Testis (tissue), 3 donors: ENCODE measurements around the gene PHYKPL. TPM values are rescaled to one million over a fixed set of nuclear protein-coding genes. Genes with fewer than 3 reads are reported as not detected.

ENCODE experiments used
- DNase-seq: peaks from one replicate; pipeline ENCODE4 v3.0.0-alpha.2; 2019
- H3K27ac ChIP-seq, 2 donors: fragments of 200-600 bp; sonication (generic); one replicate each; pipeline ENCODE4 v1.5.1; 2019
- H3K27me3 ChIP-seq: fragments of 200-600 bp; sonication (generic); one replicate; pipeline ENCODE4 v1.5.1; 2019
- H3K36me3 ChIP-seq: fragments of 200-600 bp; sonication (generic); one replicate; pipeline ENCODE4 v1.5.1; 2017; ENCODE audit warnings: low read depth; ENCODE audit errors: missing control alignments
- H3K4me1 ChIP-seq: fragments of 200-600 bp; sonication (generic); one replicate; pipeline ENCODE4 v1.5.1; 2019
- H3K4me3 ChIP-seq, 2 donors: fragments of 200-600 bp; sonication (generic); one replicate each; pipeline ENCODE4 v1.5.1; 2017 to 2019
- H3K9me3 ChIP-seq: fragments of 200-600 bp; sonication (generic); one replicate; pipeline ENCODE4 v1.5.1; 2017
- CTCF ChIP-seq, 3 experiments: fragments of 450-650 bp in 2 of 3; fragments of 200-600 bp in 1 of 3; sonication (generic) in 1 of 3; IDR thresholded peaks; one replicate each; pipeline ENCODE4 v1.5.1; 2016 to 2019; ENCODE audit warnings: antibody characterized with exemption in 3 of 3, mild to moderate bottlenecking in 2 of 3, moderate library complexity in 1 of 3
- POLR2A ChIP-seq: fragments of 450-650 bp; IDR thresholded peaks from one replicate; pipeline ENCODE4 v1.6.1; 2017; ENCODE audit warnings: antibody characterized with exemption, mild to moderate bottlenecking, moderate library complexity
- WGBS, 2 donors: methylation state at CpG; one replicate each; pipeline ENCODE4 v1.1.5; 2018; 5-methylcytosine and 5-hydroxymethylcytosine counted together
- intact Hi-C: fragments of 100-400 bp; cut with DNase I; formaldehyde crosslinking; loops from one replicate; pipeline ENCODE4 v1.15.1; 2023; ENCODE audit warnings: low total_unique reads
- polyA plus RNA-seq: library from polyadenylated mRNA; stranded (reverse); fragments of 350-450 nt; fragmentation: Illumina TruSeq; extraction: RNeasy Lipid Tissue Mini Kit (QIAGEN cat#74804); gene quantifications from one replicate; pipeline ENCODE4 v1.2.3, GENCODE V29; 2014; ENCODE audit warnings: low read depth, low replicate concordance; ENCODE audit not compliant: insufficient read depth
- total RNA-seq, 2 donors: library from RNA; depleted of rRNA; stranded (reverse); fragments of >200 nt; gene quantifications; one replicate each; pipeline ENCODE4 v1.2.3, GENCODE V29; 2016

Gene PHYKPL
- total and polyA plus RNA-seq, 3 donors from 2014 or later, result 81.7 to 122 (median 121) TPM

- no peaks in the 10 kb centered on the region for H3K4me1 ChIP-seq
These were observed 8.7 kb downstream of the PHYKPL start for GRCh38 chr5:178223828-178224335.

GRCh38 chr5:178223196-178223773 is 9.3 kb downstream of the PHYKPL start:
- Histone ChIP-seq H3K9me3 (no peaks in the 10 kb centered on the region), H3K36me3 (no peaks in the 10 kb centered on the region), H3K27me3 (no peaks in the 10 kb centered on the region), H3K4me3 (no peak overlapping the region), H3K4me1 (no peaks in the 10 kb centered on the region), H3K27ac (no peak overlapping the region)
- intact Hi-C loops, result no loop called here
- WGBS, 2 donors, result 87 to 90% methylated on average over 5 of the region's 5 CpGs
- no peak for DNase-seq
- TF ChIP-seq CTCF (IDR thresholded peaks at IDR 0.05), result no peak
- TF ChIP-seq POLR2A, result no peak

More at GRCh38 chr5:178223828-178224335, 8.7 kb downstream of the PHYKPL start:
- H3K4me3 ChIP-seq, result no peak overlapping the region
- DNase-seq, result no peak
- H3K27ac ChIP-seq, result no peak overlapping the region
- WGBS, 2 donors, result 68 to 76% methylated on average over 13 of the region's 13 CpGs
- H3K9me3 ChIP-seq, result no peaks in the 10 kb centered on the region
- H3K27me3 ChIP-seq, result no peaks in the 10 kb centered on the region
- TF ChIP-seq CTCF (IDR thresholded peaks at IDR 0.05) (no peak), POLR2A (no peak)
- no peaks in the 10 kb centered on the region for H3K36me3 ChIP-seq
- intact Hi-C loops, result no loop called here

- Histone ChIP-seq H3K27ac (no peak overlapping the region), H3K9me3 (no peaks in the 10 kb centered on the region), H3K4me1 (no peaks in the 10 kb centered on the region), H3K36me3 (no peaks in the 10 kb centered on the region), H3K4me3 (no peak overlapping the region), H3K27me3 (no peaks in the 10 kb centered on the region)
- intact Hi-C loops, result no loop called here
- TF ChIP-seq POLR2A (no peak), CTCF (IDR thresholded peaks at IDR 0.05) (no peak)
- 92 to 98% methylated on average over 9 to 15 of the region's 15 CpGs for WGBS, 2 donors
- DNase-seq, result no peak
These were observed 10.3 kb downstream of the PHYKPL start for GRCh38 chr5:178222292-178222691.

- 82 to 88% methylated on average over 3 to 5 of the region's 5 CpGs for WGBS, 2 donors
- DNase-seq, result no peak
- H3K36me3 ChIP-seq, result no peaks in the 10 kb centered on the region
- H3K27me3 ChIP-seq, result no peaks in the 10 kb centered on the region
- TF ChIP-seq CTCF (IDR thresholded peaks at IDR 0.05), result no peak
- no peak for TF ChIP-seq POLR2A
- no peak overlapping the region for H3K27ac ChIP-seq
- intact Hi-C loops, result no loop called here
- no peaks in the 10 kb centered on the region for H3K9me3 ChIP-seq
- no peaks in the 10 kb centered on the region for H3K4me1 ChIP-seq
- H3K4me3 ChIP-seq, result no peak overlapping the region
These were observed 10.7 kb downstream of the PHYKPL start for GRCh38 chr5:178221853-178222252.

- H3K36me3 ChIP-seq, result no peaks in the 10 kb centered on the region
- no peak overlapping the region for H3K4me3 ChIP-seq
- H3K9me3 ChIP-seq, result no peaks in the 10 kb centered on the region
- no peaks in the 10 kb centered on the region for H3K4me1 ChIP-seq
- intact Hi-C loops, result no loop called here
- TF ChIP-seq POLR2A (no peak), CTCF (IDR thresholded peaks at IDR 0.05) (no peak)
- H3K27ac ChIP-seq, result no peak overlapping the region
- 83 to 90% methylated on average over 3 of the region's 3 CpGs for WGBS, 2 donors
- H3K27me3 ChIP-seq, result no peaks in the 10 kb centered on the region
- DNase-seq, result no peak
These were observed 11.3 kb downstream of the PHYKPL start for GRCh38 chr5:178221282-178221681.
